B cell (primary cell): Measurements from ENCODE around the gene PARP8.
"Not testable (repeated sequence)": the region's sequence is repeated elsewhere in the genome, so short reads cannot be mapped to it uniquely, and the experiment has no call there.

Experiments
- CTCF ChIP-seq: fragments of 200-600 bp; IDR thresholded peaks from one replicate; pipeline ENCODE4 v1.8.0; 2022; ENCODE audit warnings: antibody characterized with exemption, mild to moderate bottlenecking
- EZH2 ChIP-seq: IDR thresholded peaks from 2 replicates; pipeline ENCODE4 v1.6.1; 2012; ENCODE audit warnings: borderline replicate concordance, low read depth, mild to moderate bottlenecking, moderate library complexity, low read length; ENCODE audit not compliant: insufficient read depth, poor library complexity, severe bottlenecking

DNA sequence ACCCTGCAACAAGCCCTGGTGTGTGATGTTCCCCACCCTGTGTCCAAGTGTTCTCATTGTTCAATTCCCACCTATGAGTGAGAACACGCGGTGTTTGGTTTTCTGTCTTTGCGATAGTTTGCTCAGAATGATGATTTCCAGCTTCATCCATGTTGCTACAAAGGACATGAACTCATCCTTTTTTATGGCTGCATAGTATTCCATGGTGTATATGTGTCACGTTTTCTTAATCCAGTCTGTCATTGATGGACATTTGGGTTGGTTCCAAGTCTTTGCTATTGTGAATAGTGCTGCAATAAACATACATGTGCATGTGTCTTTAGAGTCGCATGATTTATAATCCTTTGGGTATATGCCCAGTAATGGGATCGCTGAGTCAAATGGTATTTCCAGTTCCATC, 145.3 kb downstream of the PARP8 start:
- TF ChIP-seq CTCF, EZH2: not testable (repeated sequence)
